ENCODE data around the gene PAIP2.

PAIP2 gene

GRCh38 chr5:139413963-139414362, 72.3 kb downstream of the PAIP2 start:
- no peak for TF ChIP-seq CTCF (conservative IDR thresholded peaks at IDR 0.05; ENCODE audit: low read length)
- no peak overlapping the region for H3K4me3 ChIP-seq (ENCODE audit: low read length)
- no peak for DNase-seq (ENCODE audit: low read depth)

GRCh38 chr5:139414581-139415130, 73.0 kb downstream of the PAIP2 start:
- DNase-seq (ENCODE audit: low read depth) = no peak
- TF ChIP-seq CTCF (conservative IDR thresholded peaks at IDR 0.05; ENCODE audit: low read length) = no peak
- H3K4me3 ChIP-seq (ENCODE audit: low read length) = no peak overlapping the region

GRCh38 chr5:139415221-139415861, 73.7 kb downstream of the PAIP2 start:
- H3K4me3 ChIP-seq (ENCODE audit: low read length) = no peak overlapping the region
- no peak for TF ChIP-seq CTCF (conservative IDR thresholded peaks at IDR 0.05; ENCODE audit: low read length)
- no peak for DNase-seq (ENCODE audit: low read depth)

GRCh38 chr5:139415869-139416268, 74.2 kb downstream of the PAIP2 start:
- DNase-seq (ENCODE audit: low read depth) = no peak

GRCh38 chr5:139416651-139417050, 75.0 kb downstream of the PAIP2 start:
- TF ChIP-seq CTCF (conservative IDR thresholded peaks at IDR 0.05; ENCODE audit: low read length) = no peak
- no peak for DNase-seq (ENCODE audit: low read depth)
- no peak overlapping the region for H3K4me3 ChIP-seq (ENCODE audit: low read length)

More at GRCh38 chr5:139415869-139416268, 74.2 kb downstream of the PAIP2 start:
- no peak overlapping the region for H3K4me3 ChIP-seq (ENCODE audit: low read length)
- no peak for TF ChIP-seq CTCF (conservative IDR thresholded peaks at IDR 0.05; ENCODE audit: low read length)

GRCh38 chr5:139417214-139417613, 75.6 kb downstream of the PAIP2 start:
- no peak for DNase-seq (ENCODE audit: low read depth)
- TF ChIP-seq CTCF (conservative IDR thresholded peaks at IDR 0.05; ENCODE audit: low read length) = no peak
- H3K4me3 ChIP-seq (ENCODE audit: low read length) = no peak overlapping the region

- H3K4me3 ChIP-seq (ENCODE audit: low read length) = no peak overlapping the region
- no peak for TF ChIP-seq CTCF (conservative IDR thresholded peaks at IDR 0.05; ENCODE audit: low read length)
- no peak for DNase-seq (ENCODE audit: low read depth)
These were observed 77.1 kb downstream of the PAIP2 start for GRCh38 chr5:139418793-139419192.

Measured in AG10803 (cell line).